GM12872 (cell line): ENCODE data around the gene HOMER3.

Experiments
- CTCF ChIP-seq: IDR thresholded peaks from 3 replicates; pipeline ENCODE4 v1.5.1; 2011; ENCODE audit warnings: low read depth, mild to moderate bottlenecking, low read length, moderate library complexity; ENCODE audit not compliant: insufficient read depth

The HOMER3 gene

GRCh38 chr19:18951721-18952281 is 10.8 kb upstream of the HOMER3 start:
- no peak for TF ChIP-seq CTCF

- TF ChIP-seq CTCF: no peak
Observed at GRCh38 chr19:18949858-18950257, 8.8 kb upstream of the HOMER3 start.

GRCh38 chr19:18948976-18949356 is 7.9 kb upstream of the HOMER3 start:
- no peak for TF ChIP-seq CTCF

- no peak for TF ChIP-seq CTCF
Observed at GRCh38 chr19:18948075-18948975, 7.3 kb upstream of the HOMER3 start.

- no peak for TF ChIP-seq CTCF
Observed at GRCh38 chr19:18946918-18947317, 5.9 kb upstream of the HOMER3 start.

- TF ChIP-seq CTCF: no peak
Observed at GRCh38 chr19:18946335-18946734, 5.3 kb upstream of the HOMER3 start.

- TF ChIP-seq CTCF: no peak
Observed at GRCh38 chr19:18945297-18945696, 4.3 kb upstream of the HOMER3 start.
